Stimulated activated CD4-positive, alpha-beta T cell treated with anti-CD3 and anti-CD28 coated beads, Interleukin-4, amount 100 ng/mL, for 48 hours (primary cell): ENCODE data around the gene GLRA3.
"Not testable (repeated sequence)": the region's sequence is repeated elsewhere in the genome, so short reads cannot be mapped to it uniquely, and the experiment has no call there.

Source experiments
- DNase-seq, 2 donors: peaks; one replicate each; pipeline ENCODE4 v3.0.0-alpha.2; 2020; ENCODE audit warnings: low read depth in 2 of 2

The GLRA3 gene

GRCh38 chr4:174828845-174829701 is at the start of gene GLRA3:
TSS of gene GLRA3 (minus strand) at chr4:174829247. CDS start at chr4:174828811, 436 bp downstream.
- DNase-seq: no peak

DNA sequence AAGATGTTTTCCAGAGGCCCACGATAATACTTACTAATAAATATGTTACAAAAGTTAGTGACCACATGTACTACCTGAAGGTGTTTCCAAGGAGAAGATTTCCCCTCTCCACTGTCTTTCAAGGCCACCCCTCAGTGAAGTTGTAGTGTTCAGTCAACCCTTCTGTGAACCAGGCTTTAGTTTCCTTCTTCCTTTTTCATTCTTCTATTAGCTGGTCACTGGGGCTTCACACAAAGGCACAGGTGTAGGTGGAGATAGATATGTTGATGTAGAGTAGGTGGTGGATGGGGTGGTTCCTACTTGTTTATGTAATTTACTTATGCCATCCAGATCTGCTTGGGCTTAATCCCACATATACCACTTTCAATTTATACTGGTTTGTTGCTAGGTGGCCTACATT is 45.9 kb upstream of the GLRA3 start:
- no peak for DNase-seq

DNA sequence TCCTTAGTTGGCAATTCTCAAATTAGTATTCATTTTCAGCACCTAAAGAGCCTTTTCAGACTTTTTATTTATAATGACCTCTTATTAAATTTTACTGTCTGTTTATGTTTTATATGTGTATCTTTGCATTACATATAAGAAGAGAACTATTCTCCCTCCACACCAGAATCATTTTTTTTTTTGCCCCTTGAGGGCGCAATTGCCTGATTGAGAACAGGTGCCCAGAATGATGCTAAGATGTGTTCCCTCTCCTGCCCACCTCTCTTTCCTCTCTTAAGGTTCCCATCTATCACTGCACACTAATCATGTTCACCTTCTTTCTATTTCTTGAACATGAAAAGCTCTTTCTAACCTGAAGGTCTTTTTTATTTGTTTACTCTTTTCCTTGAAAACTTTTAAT is 44.9 kb upstream of the GLRA3 start:
- no peak for DNase-seq

DNA sequence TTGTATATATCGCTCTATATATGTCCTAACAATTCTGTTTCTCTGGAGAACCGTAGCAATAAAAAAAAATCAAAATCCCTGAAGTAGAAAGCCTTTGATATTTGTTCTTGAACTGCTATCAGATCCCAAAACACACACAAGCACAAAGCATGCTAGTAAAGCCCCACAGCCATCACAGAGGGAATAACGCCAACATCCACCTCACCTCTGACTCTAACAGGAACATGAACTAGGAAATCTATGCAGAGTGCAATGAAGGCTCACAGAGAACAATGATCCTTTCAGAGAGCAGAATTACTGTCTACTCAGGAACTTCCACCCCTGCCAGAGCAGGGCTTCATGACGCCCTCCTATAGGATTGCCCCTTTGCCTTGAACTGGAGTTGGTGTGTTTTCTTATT is 44.1 kb upstream of the GLRA3 start:
- not testable (repeated sequence) for DNase-seq

DNA sequence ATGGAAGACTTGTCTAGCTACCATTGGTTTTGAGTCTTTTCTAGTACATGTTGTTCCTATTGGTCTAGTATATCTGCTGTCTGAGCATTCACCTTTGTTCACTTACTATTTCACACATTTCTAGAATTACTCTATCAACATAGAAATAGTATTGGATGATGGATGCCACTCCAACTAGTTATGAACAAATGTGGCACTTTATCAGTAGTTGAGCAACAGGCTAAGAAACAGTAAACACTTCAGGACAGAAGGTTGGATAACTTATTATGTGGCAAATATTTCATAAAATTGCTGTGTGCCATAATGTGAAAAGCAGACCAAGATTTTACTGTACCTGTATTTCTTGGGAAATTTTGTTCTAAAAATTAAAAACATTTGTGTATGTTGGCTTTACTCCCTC is 42.4 kb upstream of the GLRA3 start:
- DNase-seq: no peak

- no peak for DNase-seq
Observed at GRCh38 chr4:174870311-174870710, 41.3 kb upstream of the GLRA3 start.

DNA sequence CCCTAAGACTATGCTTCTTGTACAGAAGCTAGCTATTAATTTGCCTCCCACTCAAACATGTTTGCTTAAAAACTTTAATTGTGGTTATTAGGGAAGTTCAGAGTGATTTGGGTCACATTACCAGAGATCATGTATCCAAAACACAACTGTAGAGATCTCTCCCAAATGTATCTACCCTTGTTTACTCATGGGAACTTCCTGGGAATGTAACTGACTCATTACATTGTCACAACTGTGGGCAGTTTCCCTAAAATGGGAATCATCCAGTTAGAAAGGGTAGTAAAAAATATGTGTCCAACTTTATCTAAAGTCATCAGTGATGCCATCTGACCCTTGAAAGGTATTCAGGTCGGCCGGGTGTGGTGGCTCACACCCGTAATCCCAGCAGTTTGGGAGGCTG is 40.3 kb upstream of the GLRA3 start:
- no peak for DNase-seq

- DNase-seq: no peak
Observed at GRCh38 chr4:174867903-174868302, 38.9 kb upstream of the GLRA3 start.

- DNase-seq: no peak
Observed at GRCh38 chr4:174865418-174865985, 36.5 kb upstream of the GLRA3 start.

- DNase-seq: no peak
Observed at GRCh38 chr4:174864031-174864430, 35.0 kb upstream of the GLRA3 start.

- DNase-seq: no peak
Observed at GRCh38 chr4:174860588-174860987, 31.5 kb upstream of the GLRA3 start.

DNA sequence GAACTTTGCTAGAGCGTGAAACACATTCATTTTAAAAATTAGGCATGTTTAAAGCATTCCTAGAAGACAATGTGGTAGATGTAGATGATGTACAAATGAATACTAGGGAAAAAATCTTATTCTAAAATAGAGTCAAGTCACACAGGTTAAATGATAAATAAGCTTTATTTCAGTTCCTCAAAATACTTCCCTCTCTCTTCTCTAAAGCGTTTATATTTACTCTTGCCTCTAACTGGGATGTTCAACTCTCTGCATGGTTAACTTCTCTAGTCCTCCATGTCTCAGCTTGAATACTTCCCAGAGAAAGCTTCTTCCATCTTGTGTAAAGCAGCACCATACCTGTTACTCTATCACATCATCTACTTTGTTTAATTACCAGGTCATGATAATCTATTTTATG is 30.9 kb upstream of the GLRA3 start:
- no peak for DNase-seq

DNA sequence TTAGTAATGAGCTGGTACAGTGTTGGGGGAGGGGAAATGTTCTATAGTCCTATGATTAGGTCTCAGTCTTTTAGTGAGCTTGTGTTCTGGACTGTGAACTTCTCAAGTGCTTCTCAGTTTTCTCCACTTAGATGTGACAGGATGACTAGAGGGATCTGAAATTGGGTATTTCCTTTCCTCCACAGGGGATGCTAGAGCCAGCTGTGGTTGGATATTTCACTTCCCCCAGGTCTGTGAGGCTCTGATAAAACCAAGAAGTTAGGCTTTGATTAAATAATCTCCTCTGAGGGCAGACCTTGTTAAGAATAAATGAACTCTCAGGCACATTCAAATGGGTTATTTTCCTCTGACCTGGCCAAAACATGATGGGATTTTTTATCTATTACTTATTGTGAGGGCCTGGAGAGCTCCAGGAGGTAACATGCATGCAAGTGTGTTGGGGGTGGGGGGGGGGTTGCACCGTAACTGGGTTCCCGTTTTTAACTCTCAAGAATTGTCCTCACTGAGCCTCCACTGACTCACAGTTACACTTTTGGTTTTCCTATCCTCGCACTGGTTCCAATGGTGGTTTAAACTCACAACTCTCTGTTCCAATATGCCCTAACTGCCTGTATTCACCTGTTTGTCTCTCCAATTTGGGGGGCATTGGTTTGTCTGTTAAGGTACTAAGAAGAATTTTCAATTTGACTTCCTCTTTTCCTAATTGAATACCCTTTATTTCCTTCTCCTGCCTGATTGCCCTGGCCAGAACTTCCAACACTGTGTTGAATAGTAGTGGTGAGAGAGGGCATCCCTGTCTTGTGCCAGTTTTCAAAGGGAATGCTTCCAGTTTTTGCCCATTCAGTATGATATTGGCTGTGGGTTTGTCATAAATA is 28.1 kb upstream of the GLRA3 start:
- DNase-seq: no peak

DNA sequence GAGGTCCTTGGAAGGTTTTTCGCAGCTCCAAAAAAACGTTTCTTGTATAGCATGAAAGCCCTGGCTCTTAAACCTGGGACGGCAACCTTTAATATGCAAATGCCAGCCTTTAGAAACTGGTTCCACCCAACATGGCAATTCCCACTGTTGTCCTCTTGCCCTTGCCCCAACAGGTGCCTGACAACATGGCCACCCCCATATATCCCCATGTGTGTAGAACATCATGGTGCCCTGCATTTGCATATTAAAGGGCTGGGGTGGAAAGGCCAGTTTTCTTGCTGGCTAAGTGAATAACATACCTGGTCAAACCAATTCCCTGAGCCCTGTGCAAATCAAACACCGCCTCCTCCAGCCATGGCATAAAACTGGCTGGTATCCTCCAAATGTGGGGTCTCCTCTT is 26.0 kb upstream of the GLRA3 start:
- no peak for DNase-seq

DNA sequence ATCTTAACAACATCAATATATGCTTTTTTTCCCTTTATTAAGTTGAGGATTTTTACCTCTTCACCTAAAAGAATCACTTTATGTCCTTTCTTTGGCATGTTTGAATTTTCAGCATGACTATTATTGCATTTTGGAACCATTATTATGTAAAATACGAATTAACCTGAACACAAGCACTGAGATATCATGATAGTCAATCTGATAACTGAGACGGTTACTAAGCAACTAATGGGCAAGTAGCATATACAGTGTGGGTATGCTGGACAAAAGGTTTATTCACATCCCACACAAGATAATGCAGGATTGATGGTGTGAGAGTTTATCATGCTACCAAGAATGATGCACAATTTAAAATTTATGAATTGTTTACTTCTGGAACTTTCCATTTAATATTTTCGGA is 24.6 kb upstream of the GLRA3 start:
- no peak for DNase-seq

DNA sequence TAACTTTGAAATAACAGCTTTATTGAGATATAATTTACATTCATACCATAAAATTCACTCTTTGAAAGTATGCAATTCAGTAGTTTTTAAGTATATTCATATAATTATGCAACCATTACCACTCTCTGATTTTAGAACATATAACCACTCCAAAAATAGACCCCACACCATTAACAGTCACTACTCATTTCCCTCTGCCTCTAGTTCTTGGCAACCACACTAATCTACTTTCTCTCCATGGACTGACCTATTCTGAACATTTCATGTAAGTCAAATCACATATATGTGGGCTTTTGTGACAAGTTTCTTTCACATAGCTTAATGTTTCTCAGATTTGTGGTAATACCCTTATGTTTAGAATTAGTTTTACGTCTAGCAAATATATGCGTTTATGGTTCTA is 19.5 kb upstream of the GLRA3 start:
- no peak for DNase-seq

DNA sequence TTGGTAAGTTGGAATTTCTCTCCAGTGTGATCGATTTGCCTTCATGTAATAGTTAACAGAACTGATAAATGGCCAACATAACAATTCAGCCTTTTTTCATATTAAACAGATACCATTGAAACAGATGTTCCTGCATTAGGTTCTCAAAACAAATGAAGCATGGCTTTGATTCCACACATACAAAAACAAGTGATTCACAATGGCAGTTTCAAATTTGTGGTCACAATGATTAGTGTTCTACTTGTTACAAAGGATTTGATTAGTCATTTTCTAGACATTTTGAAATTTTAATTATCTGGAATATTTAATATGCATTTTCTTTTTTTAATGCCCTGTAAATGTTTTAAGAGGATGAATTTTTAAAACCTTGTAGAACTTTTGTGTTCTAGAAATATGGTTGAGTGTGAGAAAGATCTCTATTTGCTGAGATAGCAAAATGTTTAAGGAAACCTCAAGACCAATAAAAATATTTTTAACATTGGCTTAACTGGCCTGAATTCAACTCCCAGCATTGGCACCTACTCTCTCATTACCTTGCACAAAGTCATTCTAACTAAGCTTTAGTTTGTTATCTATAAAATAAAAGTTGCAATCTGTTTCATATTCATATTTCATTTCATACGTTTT is 18.9 kb upstream of the GLRA3 start:
- no peak for DNase-seq

DNA sequence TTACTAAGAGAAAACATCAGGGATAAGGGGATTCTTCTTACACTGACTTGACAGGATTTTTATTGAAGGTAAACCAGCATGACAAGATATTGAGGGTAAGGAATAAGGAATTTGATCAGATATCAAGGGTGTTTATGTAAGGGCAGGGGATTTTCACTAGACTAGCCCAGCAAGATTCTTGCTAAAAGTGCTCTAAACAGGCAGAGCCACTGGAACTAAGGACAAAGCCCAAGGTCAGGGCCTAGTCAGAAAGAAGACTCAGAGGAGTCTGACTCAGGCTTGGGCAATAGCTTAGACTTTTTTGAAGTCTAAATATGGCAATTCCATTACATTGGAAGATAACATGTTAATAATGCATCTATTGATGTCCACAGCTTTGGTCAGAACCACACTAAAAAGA is 6.5 kb upstream of the GLRA3 start:
- no peak for DNase-seq

DNA sequence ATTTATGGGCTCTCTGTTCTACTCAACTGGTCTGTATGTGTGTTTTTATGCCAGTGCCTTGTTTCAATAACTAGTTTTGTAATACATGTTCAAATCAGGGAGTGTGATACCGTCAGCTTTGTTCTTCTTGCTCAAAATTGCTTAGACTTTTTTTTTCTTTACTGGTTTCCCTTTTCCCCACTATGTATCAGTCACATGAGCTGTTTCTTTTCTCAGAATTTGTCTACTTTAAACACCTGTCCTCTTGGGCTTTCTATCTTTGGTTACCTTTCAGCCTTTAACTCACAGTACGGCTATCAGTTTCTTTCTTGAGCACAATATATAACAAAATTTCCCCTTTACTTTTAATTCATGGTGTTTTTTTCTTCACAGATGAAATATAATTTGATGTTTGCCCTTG is 5.4 kb upstream of the GLRA3 start:
- DNase-seq: no peak

GRCh38 chr4:174826660-174827059 is 2.4 kb downstream of the GLRA3 start:
- DNase-seq: no peak

DNA sequence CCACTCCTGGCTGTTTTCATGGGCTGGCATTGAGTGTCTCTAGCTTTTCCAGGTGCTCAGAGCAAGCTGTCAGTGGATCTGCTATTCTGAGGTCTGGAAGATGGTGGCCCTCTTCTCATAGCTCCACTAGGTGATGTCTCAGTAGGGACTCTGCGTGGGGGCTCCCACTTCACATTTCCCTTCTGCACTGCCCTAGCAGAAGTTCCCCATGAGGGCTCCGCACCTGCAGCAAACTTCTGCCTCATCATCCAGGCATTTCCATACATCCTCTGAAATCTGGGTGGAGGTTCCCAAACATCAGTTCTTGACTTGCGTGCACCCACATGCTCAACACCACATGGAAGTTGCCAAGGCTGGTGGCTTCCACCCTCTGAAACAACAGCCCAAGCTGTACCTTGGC is 13.8 kb downstream of the GLRA3 start:
- no peak for DNase-seq

- no peak for DNase-seq
Observed at GRCh38 chr4:174813292-174813691, 15.8 kb downstream of the GLRA3 start.
